ENCODE results near the gene GRID2IP.
"Not testable (repeated sequence)": the region's sequence is repeated elsewhere in the genome, so short reads cannot be mapped to it uniquely, and the experiment has no call there.

The GRID2IP gene

DNA sequence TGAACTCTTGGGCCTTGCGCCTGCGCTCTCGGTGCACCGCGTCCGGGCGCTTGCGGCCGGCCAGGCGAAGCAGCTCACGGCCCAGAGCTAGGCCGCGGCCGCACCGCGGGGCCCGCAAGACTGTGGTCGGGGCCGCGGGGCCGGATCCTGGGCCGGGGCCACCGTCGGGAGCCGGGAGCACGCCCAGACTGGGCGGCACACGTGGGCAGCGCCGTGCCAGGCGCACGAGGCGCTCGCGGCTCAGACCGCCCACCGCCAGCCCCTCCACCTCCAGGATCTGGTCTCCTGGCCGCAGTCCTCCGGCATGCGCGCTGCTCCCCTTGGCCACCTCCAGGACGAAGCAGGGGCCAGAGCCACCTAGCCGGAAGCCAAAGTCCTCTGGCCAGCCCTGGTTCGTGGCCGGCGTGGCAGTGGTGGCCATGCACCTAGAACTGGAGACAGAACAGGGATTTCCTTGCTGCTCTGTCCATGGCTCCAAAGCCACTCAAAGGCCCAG is at the start of gene GRID2IP:
GRID2IP (minus strand) TSS at position 446 of the 496 bp plus-strand sequence; CDS start at position 421, 25 bp downstream.
- no peak for DNase-seq (ENCODE audit: low read depth)
- no peak within 1 kb of the TSS for H3K4me3 ChIP-seq (ENCODE audit: low read depth, low read length)

DNA sequence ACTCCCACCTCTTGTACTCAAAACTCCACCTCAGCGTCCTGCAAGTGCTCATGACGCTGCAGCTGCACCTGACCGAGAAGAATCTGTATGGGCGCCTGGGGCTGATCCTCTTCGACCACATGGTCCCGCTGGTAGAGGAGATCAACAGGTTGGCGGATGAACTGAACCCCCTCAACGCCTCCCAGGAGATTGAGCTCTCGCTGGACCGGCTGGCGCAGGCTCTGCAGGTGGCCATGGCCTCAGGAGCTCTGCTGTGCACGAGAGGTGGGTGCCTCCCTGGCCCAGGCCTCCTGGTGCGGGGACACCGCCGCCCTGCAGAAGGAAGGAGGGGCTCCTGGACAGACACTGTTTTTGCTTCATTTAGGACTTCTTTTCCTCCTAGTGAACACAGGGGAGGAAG is 48.8 kb upstream of the GRID2IP start:
- H3K4me3 ChIP-seq (ENCODE audit: low read depth, low read length) = no peak overlapping the region
- no peak for DNase-seq (ENCODE audit: low read depth)

DNA sequence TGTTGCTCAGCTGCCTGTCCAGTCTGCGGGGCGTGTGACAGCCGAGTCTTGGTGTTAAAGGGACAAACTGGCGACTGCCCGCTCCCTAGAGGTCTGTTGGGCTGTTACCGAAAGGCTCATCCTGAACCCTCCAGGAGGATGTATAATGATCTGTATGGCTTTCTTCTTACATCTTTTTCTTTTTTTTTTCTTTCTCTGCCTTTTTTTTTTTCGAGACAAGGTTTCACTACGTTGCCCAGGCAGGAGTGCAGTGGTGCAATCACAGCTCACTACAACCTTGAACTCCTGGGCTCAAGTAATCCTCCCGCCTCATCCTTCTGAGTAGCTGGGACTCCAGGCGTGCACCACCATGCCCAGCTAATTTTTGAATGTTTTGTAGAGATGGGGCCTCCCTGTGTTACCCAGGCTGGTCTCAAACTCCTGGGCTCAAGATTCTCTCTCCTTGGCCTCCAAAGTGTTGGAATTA is 39.4 kb upstream of the GRID2IP start:
- peak overlapping the region; percentile 85 for H3K4me3 ChIP-seq (ENCODE audit: low read depth, low read length)
- no peak for DNase-seq (ENCODE audit: low read depth)

DNA sequence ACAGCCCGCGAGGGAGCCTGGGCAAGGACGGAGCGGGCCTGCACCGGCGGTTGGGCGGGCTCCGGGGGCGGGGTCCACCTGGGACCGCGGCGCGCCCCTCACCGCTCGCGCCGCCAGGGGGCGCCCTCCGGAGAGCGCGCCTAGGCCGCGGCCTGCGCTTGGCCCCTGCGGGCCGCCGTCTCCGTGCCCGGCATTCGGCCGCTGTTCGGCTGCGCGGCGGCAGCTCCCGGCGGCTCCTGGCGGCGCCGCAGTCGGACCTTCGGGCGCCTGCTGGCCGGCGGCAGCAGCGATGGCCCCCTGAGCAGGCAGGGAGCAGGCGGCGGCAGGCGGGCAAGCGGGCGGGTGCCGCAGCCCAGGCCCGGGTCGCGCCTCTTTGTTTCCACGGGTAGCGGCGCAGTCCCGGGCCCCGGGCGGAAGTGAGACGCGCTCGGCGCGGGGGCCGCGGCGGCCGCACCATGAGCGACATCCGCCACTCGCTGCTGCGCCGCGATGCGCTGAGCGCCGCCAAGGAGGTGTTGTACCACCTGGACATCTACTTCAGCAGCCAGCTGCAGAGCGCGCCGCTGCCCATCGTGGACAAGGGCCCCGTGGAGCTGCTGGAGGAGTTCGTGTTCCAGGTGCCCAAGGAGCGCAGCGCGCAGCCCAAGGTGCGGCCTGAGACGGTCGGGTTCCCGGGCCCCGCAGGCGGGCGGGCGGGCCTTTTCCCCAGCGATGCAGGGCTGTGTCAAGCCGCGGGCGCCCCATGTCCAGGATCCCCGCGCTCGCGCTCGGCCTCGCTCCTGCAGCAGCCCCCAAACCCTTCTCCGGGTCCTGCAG is 38.8 kb upstream of the GRID2IP start, which contains the start of gene INTS15:
INTS15 (plus strand) TSS at position 193 of the 816 bp plus-strand sequence; CDS start at position 456, 263 bp downstream.
- peak within 1 kb of the TSS; percentile 85 for H3K4me3 ChIP-seq (ENCODE audit: low read depth, low read length)
- peak; percentile 36 for DNase-seq (ENCODE audit: low read depth)

DNA sequence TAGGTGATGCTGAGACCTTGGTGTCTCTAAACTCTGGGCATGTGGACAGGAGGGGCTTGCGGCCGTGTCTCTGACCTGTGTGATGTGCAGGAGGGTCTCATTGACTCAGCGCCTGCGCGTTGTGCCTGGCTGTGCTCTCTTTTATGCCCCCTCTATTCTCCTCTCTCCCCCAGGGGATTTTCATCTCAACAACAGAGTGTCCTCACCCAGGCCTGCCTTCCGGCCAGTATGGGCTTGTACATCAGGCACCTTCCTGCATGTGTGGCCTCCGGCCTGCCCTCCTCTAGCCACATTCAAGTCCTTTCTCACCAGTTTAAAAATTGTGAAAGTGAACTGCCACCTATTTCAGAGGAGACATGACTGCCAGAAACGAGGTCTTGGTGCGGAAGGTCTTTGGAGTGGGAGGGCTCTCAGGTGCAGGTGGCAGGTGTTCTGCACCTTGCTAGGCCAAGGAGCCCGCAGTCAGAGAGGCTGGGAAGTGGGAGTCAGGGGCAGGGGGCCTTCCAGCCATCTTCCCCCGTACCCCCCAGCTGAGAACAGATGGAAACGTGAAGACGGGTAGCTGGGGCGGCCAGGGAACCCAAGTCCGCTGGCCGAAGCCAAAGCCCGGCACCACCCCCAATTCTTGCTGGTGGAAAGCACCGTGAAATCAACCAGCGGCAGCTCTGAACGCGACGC is 38.0 kb upstream of the GRID2IP start:
- H3K4me3 ChIP-seq (ENCODE audit: low read depth, low read length) = peak overlapping the region; percentile 35
- no peak for DNase-seq (ENCODE audit: low read depth)

DNA sequence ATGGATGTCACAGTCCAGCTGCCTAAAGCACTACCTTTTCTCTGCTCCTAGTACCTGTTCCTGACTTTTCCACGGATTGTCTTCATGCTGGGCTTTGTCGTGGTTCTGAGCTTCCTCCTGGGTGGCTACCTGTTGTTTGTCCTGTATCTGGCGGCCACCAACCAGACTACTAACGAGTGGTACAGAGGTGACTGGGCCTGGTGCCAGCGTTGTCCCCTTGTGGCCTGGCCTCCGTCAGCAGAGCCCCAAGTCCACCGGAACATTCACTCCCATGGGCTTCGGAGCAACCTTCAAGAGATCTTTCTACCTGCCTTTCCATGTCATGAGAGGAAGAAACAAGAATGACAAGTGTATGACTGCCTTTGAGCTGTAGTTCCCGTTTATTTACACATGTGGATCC is 37.3 kb upstream of the GRID2IP start:
- H3K4me3 ChIP-seq (ENCODE audit: low read depth, low read length) = no peak overlapping the region
- DNase-seq (ENCODE audit: low read depth) = no peak

DNA sequence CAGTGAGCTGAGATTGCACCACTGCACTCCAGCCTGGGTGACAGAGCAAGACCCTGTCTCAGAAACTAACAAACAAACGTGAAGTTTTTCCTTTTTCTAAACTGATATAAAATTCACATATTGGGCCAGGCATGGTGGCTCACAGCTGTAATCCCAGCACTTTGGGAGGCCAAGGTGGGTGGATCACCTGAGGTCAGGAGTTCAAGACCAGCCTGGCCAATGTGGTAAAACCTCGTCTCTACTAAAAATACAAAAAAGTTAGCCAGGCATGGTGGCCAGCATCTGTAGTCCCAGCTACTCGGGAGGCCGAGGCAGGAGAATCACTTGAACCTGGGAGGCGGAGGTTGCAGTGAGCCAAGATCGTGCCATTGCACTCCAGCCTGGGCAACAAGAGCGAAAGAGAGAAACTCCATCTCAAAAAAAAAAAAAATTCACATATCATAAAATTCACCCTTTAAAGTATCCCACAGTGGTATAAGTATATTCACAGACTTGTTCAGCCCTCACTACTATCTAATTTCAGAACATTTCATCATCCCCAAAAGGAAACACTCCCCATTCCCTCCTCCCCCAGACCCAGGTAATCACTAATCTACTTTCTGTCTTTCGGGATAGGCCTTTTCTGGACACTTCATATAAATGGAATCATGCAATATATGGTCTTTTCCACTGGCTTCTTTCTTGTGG is 34.6 kb upstream of the GRID2IP start:
- not testable (repeated sequence) for DNase-seq (ENCODE audit: low read depth); H3K4me3 ChIP-seq (ENCODE audit: low read depth, low read length)

DNA sequence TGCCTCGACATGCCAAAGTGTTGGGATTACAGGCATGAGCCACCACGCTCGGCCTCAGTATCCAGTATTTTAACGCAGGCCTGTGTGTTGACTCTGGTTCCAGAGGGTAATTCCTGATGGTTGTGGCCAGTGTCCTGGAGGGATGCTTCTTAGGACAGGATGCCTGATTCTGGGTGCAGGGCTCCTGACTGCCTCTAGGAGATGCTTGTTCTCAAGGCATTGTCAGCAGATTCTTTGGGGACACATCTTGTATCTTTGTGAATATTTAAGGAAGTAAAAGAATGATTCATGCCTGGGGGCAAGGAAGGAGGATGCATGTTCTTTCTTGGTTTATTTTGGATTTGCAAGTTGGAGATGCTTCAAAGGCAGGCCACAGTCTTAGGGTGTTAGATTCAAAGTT is 28.2 kb upstream of the GRID2IP start:
- no peak for DNase-seq (ENCODE audit: low read depth)
- no peak overlapping the region for H3K4me3 ChIP-seq (ENCODE audit: low read depth, low read length)

DNA sequence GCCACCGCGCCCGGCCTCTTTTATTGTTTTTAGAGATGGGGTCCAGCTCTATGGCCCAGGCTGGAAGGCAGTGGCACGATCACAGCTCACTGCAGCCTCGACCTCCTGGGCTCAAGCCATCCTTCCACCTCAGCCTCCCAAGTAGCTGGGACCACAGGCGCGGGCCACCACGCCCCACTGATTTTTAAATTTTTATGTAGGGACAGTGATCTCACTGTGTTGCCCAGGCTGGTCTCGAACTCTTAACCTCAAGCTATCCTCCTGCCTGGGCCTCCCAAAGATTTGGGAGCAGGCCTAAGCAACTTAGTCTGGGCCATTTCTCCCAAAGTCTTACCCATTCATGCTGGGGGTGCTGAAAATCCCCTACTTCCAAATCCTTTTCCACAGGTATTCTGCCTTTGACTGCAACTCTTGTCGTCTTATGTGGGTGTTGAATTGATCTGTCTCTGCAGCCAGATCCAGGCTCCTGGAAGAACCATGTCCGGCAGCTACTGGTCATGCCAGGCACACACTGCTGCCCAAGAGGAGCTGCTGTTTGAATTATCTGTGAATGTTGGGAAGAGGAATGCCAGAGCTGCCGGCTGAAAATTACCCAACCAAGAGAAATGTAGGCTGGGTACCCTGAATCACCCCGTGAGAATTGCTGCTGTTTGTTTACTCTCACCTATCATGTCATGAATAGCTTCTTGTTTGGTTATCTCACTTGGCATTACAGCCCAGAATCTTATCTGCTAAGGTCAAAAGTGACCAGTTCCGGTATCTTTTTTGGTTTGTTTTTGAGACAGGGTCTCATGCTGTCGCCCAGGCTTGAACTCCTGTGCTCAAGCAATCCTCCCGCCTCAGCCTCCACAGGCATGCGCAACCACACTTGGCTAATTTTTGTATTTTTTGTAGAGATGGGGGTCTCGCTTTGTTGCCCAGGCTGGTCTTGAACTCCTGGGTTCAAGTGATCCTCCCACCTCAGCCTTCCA is 27.1 kb upstream of the GRID2IP start:
- H3K4me3 ChIP-seq (ENCODE audit: low read depth, low read length) = peak overlapping the region; percentile 75
- no peak for DNase-seq (ENCODE audit: low read depth)

DNA sequence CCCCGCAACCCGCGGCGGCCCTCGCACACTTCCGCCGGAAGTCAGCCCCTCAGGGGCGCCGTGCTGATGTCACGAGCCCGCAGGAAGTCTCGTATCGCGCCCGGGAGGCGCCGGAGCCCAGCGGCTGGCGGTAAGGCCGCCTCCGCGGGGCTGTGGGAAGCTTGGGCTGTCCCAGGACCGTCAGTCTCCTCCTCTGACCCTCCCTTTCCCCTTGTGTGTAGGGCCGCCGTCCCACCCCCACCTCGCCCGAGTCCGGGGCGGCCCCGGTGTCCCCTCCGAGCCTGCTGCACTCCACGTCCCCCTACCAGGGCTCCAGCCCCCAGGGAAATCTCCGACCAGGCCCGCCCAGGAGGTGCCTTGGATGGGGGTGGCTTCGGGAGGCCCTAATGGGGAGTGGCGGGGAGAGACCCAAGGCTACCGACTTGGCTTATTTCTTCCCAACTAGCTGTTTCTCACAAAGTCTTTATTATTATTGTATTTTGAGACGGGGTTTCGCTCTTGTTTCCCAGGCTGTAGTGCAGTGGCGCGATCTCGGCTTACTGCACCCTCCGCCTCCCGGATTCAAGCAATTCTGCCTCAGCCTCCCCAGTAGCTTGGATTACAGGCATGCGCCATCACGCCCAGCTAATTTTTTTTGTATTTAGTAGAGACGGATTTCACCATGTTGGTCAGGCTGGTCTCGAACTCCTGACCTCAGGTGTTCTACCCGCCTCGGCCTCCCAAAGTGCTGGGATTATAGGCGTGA is 26.3 kb upstream of the GRID2IP start, which contains the start of gene ZDHHC4:
ZDHHC4 (plus strand) TSS at position 86 of the 745 bp plus-strand sequence. CDS start 3,108 bp downstream, outside the sequence.
- H3K4me3 ChIP-seq (ENCODE audit: low read depth, low read length) = peak within 1 kb of the TSS; percentile 75
- DNase-seq (ENCODE audit: low read depth) = peak; percentile 55

DNA sequence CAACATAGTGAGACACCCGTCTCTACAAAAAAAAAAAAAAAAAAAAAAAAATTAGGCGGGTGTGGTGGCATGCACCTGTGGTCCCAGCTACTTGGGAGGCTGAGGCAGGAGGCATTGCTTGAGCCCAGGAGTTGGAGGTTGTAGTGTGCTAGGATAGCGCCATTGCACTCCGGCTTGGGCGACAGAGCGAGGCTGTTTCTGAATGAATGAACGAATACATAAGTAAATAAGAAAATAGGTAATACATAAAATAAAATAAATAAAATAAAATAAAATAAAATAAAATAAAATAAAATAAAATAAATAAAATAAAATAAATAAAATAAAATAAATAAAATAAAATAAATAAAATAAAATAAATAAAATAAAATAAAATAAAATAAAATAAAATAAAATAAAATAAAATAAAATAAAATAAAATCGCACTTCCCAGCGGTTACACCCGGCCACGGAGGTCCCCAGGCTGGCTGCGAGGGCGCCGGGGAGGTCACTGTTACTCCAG is 25.7 kb upstream of the GRID2IP start:
- not testable (repeated sequence) for DNase-seq (ENCODE audit: low read depth)
- peak overlapping the region; percentile 75 for H3K4me3 ChIP-seq (ENCODE audit: low read depth, low read length)

DNA sequence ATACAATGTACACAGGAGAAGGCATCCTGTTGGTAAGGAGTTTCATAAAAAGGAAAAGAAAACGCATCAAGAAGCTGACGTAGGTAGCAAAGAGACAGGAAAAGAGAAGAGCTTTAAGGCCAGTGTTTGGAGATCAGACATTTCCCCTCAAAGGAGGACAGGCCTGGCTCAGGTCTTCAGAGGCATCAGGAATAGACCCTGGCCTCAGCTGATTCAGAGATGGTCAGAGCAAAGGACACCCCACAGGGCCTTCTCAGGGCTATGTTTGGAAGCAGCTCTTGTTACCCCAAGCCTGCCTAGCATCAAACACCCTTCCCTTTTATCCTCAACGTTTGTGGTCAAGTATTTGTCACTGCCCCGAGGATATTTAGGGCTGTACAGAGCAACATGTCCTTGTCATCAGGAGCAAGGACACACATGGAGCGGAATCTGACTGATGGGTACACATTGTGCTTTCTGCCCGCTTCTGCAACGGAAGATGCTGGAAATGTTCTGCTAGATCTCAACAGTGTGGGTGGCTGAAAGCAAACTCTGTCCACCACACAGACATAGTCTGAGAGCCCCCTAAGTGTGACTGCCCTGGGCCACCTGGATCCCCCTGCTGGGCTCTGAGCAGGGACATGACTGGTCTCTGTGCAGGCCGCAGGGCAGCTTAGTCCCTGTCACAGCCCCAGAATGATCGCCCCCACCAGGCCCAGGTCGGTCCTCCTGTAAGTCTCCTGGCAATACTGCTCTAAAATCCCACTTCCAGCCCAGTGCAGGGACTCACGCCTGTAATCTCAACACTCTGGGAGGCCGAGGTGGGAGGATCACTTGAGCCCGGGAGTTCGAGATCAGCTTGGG is 25.0 kb upstream of the GRID2IP start:
- DNase-seq (ENCODE audit: low read depth) = no peak

DNA sequence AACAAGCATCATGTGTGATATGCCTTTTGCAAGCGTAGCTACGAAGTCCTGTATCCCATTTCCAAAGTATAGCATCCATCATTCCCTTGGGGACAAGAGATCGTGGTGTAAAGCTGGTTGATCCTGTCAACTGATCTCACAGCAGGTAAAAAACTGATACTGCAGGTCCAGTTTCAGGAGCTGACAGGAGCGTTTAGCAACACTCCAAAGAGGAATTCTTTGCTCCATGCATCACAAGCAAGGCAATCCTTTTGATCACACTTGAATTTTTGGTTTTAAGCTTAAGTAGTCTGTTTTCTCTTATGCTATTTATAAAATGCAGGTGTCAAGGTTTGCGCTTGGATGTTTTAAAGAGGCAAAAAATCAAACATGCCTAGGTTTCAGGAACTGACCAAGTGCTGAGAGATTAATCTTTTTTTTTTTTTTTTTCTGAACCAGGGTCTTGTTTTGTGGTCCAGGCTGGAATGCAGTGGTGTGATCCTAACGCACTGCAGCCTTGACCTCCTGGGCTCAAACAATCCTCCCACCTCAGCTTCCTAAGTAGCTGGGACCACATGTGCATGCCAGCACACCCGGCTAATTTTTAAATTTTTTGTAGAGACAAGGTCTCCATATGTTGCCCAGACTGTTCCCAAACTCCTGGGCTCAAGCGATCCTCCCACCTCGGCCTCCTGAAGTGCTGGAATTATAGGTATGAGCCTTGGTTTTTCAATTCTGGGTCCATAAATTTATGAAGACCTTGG is 24.2 kb upstream of the GRID2IP start:
- DNase-seq (ENCODE audit: low read depth) = no peak

More for the DNA sequence above, 25.0 kb upstream of the GRID2IP start:
- peak overlapping the region; percentile 75 for H3K4me3 ChIP-seq (ENCODE audit: low read depth, low read length)

DNA sequence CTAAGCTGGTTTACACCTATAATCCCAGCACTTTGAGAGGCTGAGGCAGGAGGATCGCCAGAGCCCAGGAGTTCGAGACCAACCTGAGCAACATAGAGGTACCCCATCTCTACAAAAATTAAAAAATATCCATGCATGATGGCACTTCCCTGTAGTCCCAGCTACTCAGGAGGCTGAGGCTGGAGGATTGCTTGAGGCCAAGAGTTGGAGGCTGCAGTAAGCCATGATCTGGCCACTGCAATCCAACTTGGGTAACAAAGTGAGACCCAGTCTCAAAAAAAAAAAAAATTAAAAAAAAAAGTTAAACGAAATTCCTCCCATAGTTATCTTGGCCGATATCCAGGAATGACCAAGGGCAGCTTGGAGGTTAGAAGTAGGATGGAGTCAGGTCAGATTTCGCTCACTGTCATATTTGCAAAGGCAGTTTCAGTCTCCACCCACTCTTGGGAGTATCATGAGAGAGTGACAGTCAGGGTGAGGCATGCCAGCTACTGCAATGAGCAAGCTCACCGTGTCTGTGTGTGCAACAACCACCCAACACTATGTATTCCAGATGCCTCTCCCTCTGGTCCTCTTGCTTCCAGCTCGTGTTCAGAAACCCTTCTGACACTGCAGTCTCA is 20.0 kb upstream of the GRID2IP start:
- H3K4me3 ChIP-seq (ENCODE audit: low read depth, low read length) = no peak overlapping the region
- DNase-seq (ENCODE audit: low read depth) = no peak

More for the DNA sequence above, 24.2 kb upstream of the GRID2IP start:
- no peak overlapping the region for H3K4me3 ChIP-seq (ENCODE audit: low read depth, low read length)

DNA sequence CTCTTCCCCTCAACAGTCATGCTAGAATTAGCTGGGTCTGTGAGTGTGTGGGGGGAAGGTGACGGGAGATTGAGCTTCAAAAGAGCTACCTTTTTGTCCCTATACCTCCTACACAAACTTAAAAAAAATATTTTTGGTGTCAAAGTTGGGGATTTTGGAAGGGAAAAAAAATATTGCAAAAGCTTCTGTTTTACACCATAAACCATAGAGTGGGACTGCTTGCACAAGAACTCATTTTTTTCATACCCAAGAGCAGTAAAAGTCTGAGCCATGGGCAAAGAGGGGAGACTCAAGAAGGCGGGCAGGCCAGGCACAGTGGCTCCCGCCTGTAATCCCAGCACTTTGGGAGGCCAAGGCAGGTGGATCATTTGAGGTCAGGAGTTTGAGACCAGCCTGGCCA is 16.6 kb upstream of the GRID2IP start:
- no peak for DNase-seq (ENCODE audit: low read depth)
- no peak overlapping the region for H3K4me3 ChIP-seq (ENCODE audit: low read depth, low read length)

DNA sequence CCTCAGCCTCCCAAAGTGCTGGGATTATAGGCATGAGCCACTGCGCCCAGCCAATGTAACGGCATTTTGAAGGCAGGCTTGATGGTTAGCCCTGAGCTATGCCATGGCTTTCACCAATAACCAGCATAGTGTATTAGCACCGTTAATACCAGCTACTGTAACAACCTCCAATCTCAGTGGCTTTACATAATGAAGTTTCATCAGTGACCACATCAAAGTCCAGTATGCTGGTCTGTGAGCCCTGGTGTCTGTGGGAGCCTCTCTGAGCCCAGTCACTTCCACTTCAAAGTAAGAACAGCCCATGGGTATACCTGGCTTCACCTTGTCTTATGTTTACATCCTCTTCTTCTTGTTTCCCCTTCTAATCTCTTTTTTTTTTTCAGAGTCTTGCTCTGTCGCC is 14.4 kb upstream of the GRID2IP start:
- no peak overlapping the region for H3K4me3 ChIP-seq (ENCODE audit: low read depth, low read length)
- DNase-seq (ENCODE audit: low read depth) = no peak

Measured in skeletal muscle cell (primary cell).